ENCODE measurements around the gene FAM184A.
"Not testable (repeated sequence)": the region's sequence is repeated elsewhere in the genome, so short reads cannot be mapped to it uniquely, and the experiment has no call there.

The FAM184A gene

GRCh38 chr6:119025793-119026192 lies 52.7 kb downstream of the FAM184A start:
- H3K27ac ChIP-seq, result no peak overlapping the region
- DNase-seq (ENCODE audit: low read depth, low spot score), result no peak

GRCh38 chr6:119024111-119024510 lies 54.4 kb downstream of the FAM184A start:
- H3K27ac ChIP-seq, result no peak overlapping the region
- DNase-seq (ENCODE audit: low read depth, low spot score), result no peak

- no peak overlapping the region for H3K27ac ChIP-seq
- DNase-seq (ENCODE audit: low read depth, low spot score), result no peak
These were observed 55.7 kb downstream of the FAM184A start for GRCh38 chr6:119022796-119023195.

GRCh38 chr6:119020597-119021561 lies 57.6 kb downstream of the FAM184A start:
- no peak overlapping the region for H3K27ac ChIP-seq
- no peak for DNase-seq (ENCODE audit: low read depth, low spot score)

GRCh38 chr6:119015165-119015564 lies 63.3 kb downstream of the FAM184A start:
- not testable (repeated sequence) for H3K27ac ChIP-seq; DNase-seq (ENCODE audit: low read depth, low spot score)

GRCh38 chr6:119012521-119012920 lies 65.9 kb downstream of the FAM184A start:
- no peak overlapping the region for H3K27ac ChIP-seq
- DNase-seq (ENCODE audit: low read depth, low spot score), result no peak

GRCh38 chr6:119009266-119009665 lies 69.2 kb downstream of the FAM184A start:
- not testable (repeated sequence) for H3K27ac ChIP-seq; DNase-seq (ENCODE audit: low read depth, low spot score)

GRCh38 chr6:119006974-119007373 lies 71.5 kb downstream of the FAM184A start:
- no peak overlapping the region for H3K27ac ChIP-seq
- no peak for DNase-seq (ENCODE audit: low read depth, low spot score)

GRCh38 chr6:119002069-119002468 lies 76.4 kb downstream of the FAM184A start:
- DNase-seq (ENCODE audit: low read depth, low spot score), result no peak
- H3K27ac ChIP-seq, result no peak overlapping the region

GRCh38 chr6:118999494-119000040 lies 78.9 kb downstream of the FAM184A start:
- H3K27ac ChIP-seq, result no peak overlapping the region
- DNase-seq (ENCODE audit: low read depth, low spot score), result no peak

- DNase-seq (ENCODE audit: low read depth, low spot score); H3K27ac ChIP-seq: not testable (repeated sequence)
These were observed 81.0 kb downstream of the FAM184A start for GRCh38 chr6:118997426-118997825.

GRCh38 chr6:118996289-118996820 lies 82.1 kb downstream of the FAM184A start:
- DNase-seq (ENCODE audit: low read depth, low spot score), result no peak
- no peak overlapping the region for H3K27ac ChIP-seq

- no peak for DNase-seq (ENCODE audit: low read depth, low spot score)
- H3K27ac ChIP-seq, result no peak overlapping the region
These were observed 84.6 kb downstream of the FAM184A start for GRCh38 chr6:118993803-118994251.

- H3K27ac ChIP-seq, result no peak overlapping the region
- no peak for DNase-seq (ENCODE audit: low read depth, low spot score)
These were observed 85.1 kb downstream of the FAM184A start for GRCh38 chr6:118993358-118993757.

- DNase-seq (ENCODE audit: low read depth, low spot score), result no peak
These were observed 86.2 kb downstream of the FAM184A start for GRCh38 chr6:118992186-118992795.

GRCh38 chr6:118986312-118986711 lies 92.2 kb downstream of the FAM184A start:
- DNase-seq (ENCODE audit: low read depth, low spot score), result no peak

More at GRCh38 chr6:118992186-118992795, 86.2 kb downstream of the FAM184A start:
- H3K27ac ChIP-seq, result no peak overlapping the region

GRCh38 chr6:118985123-118985830 lies 93.2 kb downstream of the FAM184A start:
- no peak for DNase-seq (ENCODE audit: low read depth, low spot score)
- no peak overlapping the region for H3K27ac ChIP-seq

More at GRCh38 chr6:118986312-118986711, 92.2 kb downstream of the FAM184A start:
- no peak overlapping the region for H3K27ac ChIP-seq

- DNase-seq (ENCODE audit: low read depth, low spot score), result no peak
- H3K27ac ChIP-seq, result no peak overlapping the region
These were observed 94.1 kb downstream of the FAM184A start for GRCh38 chr6:118984342-118984741.

- DNase-seq (ENCODE audit: low read depth, low spot score), result no peak
- H3K27ac ChIP-seq, result no peak overlapping the region
These were observed 95.9 kb downstream of the FAM184A start for GRCh38 chr6:118982575-118982911.

- DNase-seq (ENCODE audit: low read depth, low spot score), result no peak
- no peak overlapping the region for H3K27ac ChIP-seq
These were observed 96.4 kb downstream of the FAM184A start for GRCh38 chr6:118981884-118982574.
